Raji (cell line): ENCODE data around the gene CTRL.
A peak's percentile ranks its signal among the peaks of the same experiment; 100 is the strongest.

ENCODE experiments used
- POLR2A ChIP-seq: IDR thresholded peaks from 2 replicates; pipeline ENCODE4 v1.6.1; 2011; ENCODE audit warnings: low read depth, low read length, control low read depth; ENCODE audit not compliant: insufficient read depth

Gene CTRL

GRCh38 chr16:67946128-67946569, 14.5 kb upstream of the CTRL start:
- peak; percentile 44; the same call in 1 of the 2 replicates for TF ChIP-seq POLR2A

- no peak for TF ChIP-seq POLR2A
Measured at GRCh38 chr16:67945392-67945933, 13.8 kb upstream of the CTRL start.

- peak; percentile 34 for TF ChIP-seq POLR2A
Measured at GRCh38 chr16:67944690-67945391, 13.2 kb upstream of the CTRL start.

- TF ChIP-seq POLR2A, result no peak
Measured at GRCh38 chr16:67943619-67944504, 12.2 kb upstream of the CTRL start, which contains the start of gene LCAT. TSS of gene LCAT (minus strand) at chr16:67944120. CDS start at chr16:67944101, 19 bp downstream.

- no peak for TF ChIP-seq POLR2A
Measured at GRCh38 chr16:67943256-67943618, 11.6 kb upstream of the CTRL start.

- TF ChIP-seq POLR2A, result no peak; the same call in none of the 2 replicates
Measured at GRCh38 chr16:67942510-67943255, 11.0 kb upstream of the CTRL start.

- TF ChIP-seq POLR2A, result no peak; the same call in none of the 2 replicates
Measured at GRCh38 chr16:67942200-67942509, 10.5 kb upstream of the CTRL start.

- peak; percentile 2; the same call in 1 of the 2 replicates for TF ChIP-seq POLR2A
Measured at GRCh38 chr16:67941469-67942199, 10.0 kb upstream of the CTRL start.

- TF ChIP-seq POLR2A, result no peak
Measured at GRCh38 chr16:67940446-67941089, 8.9 kb upstream of the CTRL start.

- 0 out of 2 replicates have a peak, but pooled peaks have one; percentile 5 for TF ChIP-seq POLR2A
Measured at GRCh38 chr16:67939507-67940445, 8.1 kb upstream of the CTRL start.

- TF ChIP-seq POLR2A, result peak; percentile 15; the same call in 1 of the 2 replicates
Measured at GRCh38 chr16:67936880-67937605, 5.4 kb upstream of the CTRL start.
